Spinal cord (tissue), 10 donors: ENCODE measurements around the gene PDF. TPM values are rescaled to one million over a fixed set of nuclear protein-coding genes. Genes with fewer than 3 reads are reported as not detected.
"Not testable (repeated sequence)": the region's sequence is repeated elsewhere in the genome, so short reads cannot be mapped to it uniquely, and the experiment has no call there.

Source experiments
- DNase-seq, 6 donors: peaks; one replicate each; pipeline versions ENCODE4 v3.0.0 to v3.0.0-alpha.2; 2013 to 2015; ENCODE audit warnings: low spot score in 6 of 6, low read depth in 4 of 6
- H3K27ac ChIP-seq: one replicate; pipeline ENCODE4 v1.5.1; 2013; ENCODE audit warnings: low read depth, low read length, control low read depth
- H3K27me3 ChIP-seq: one replicate; pipeline ENCODE4 v1.6.1; 2013; ENCODE audit warnings: low read length; ENCODE audit not compliant: control insufficient read depth, insufficient read depth
- H3K36me3 ChIP-seq: one replicate; pipeline ENCODE4 v1.6.1; 2013; ENCODE audit warnings: low read length; ENCODE audit not compliant: control insufficient read depth, insufficient read depth
- H3K4me1 ChIP-seq: one replicate; pipeline ENCODE4 v1.6.1; 2013; ENCODE audit warnings: low read length; ENCODE audit not compliant: control insufficient read depth, insufficient read depth
- H3K4me3 ChIP-seq: one replicate; pipeline ENCODE4 v1.5.1; 2013; ENCODE audit warnings: low read depth, low read length, control low read depth
- H3K9me3 ChIP-seq: one replicate; pipeline ENCODE4 v1.6.1; 2013; ENCODE audit warnings: low read length; ENCODE audit not compliant: control insufficient read depth, insufficient read depth
- WGBS: methylation state at CpG from one replicate; pipeline ENCODE4 v1.1.5; 2013; ENCODE audit warnings: missing lambda C conversion rate; ENCODE audit not compliant: insufficient coverage; 5-methylcytosine and 5-hydroxymethylcytosine counted together
- polyA plus RNA-seq, 2 donors: library from polyadenylated mRNA; unstranded; fragments of 120-200 nt; gene quantifications; one replicate each; pipeline ENCODE4 v1.2.1, GENCODE V29; 2013; ENCODE audit not compliant: insufficient read length in 2 of 2
- total RNA-seq, 2 donors: library from RNA; depleted of rRNA in 1 of 2; stranded (reverse); fragments of 120-200 nt in 1 of 2; fragments of >200 nt in 1 of 2; gene quantifications; one replicate each; pipeline versions ENCODE4 v1.2.3 to v1.2.4, GENCODE V29; 2013 to 2014
- donor health status: healthy.

The PDF gene
- total and polyA plus RNA-seq, 4 donors = 4.1 to 9.4 (median 7.2) TPM

GRCh38 chr16:69365901-69366300 lies 35.5 kb upstream of the PDF start:
- Histone ChIP-seq H3K36me3 (peaks cover 70% of the 10 kb centered on the region), H3K4me1 (no peaks in the 10 kb centered on the region), H3K9me3 (no peaks in the 10 kb centered on the region), H3K27ac (no peak overlapping the region), H3K27me3 (no peaks in the 10 kb centered on the region), H3K4me3 (no peak overlapping the region)
- DNase-seq = no peak
- WGBS = 100% methylated on average over 1 of the region's 2 CpGs

GRCh38 chr16:69364088-69364487 lies 33.7 kb upstream of the PDF start:
- no peak for DNase-seq
- no CpG with 5 or more reads among the region's 2 CpGs for WGBS
- Histone ChIP-seq H3K27ac (no peak overlapping the region), H3K4me3 (no peak overlapping the region), H3K4me1 (no peaks in the 10 kb centered on the region), H3K36me3 (peaks cover 67% of the 10 kb centered on the region), H3K27me3 (no peaks in the 10 kb centered on the region), H3K9me3 (no peaks in the 10 kb centered on the region)

- Histone ChIP-seq H3K4me1 (no peaks in the 10 kb centered on the region), H3K36me3 (peaks cover 62% of the 10 kb centered on the region), H3K27ac (no peak overlapping the region), H3K4me3 (no peak overlapping the region), H3K27me3 (no peaks in the 10 kb centered on the region), H3K9me3 (no peaks in the 10 kb centered on the region)
- no peak for DNase-seq
- WGBS = 98% methylated on average over 5 of the region's 5 CpGs
These were observed 32.9 kb upstream of the PDF start for GRCh38 chr16:69363281-69363717.

DNA sequence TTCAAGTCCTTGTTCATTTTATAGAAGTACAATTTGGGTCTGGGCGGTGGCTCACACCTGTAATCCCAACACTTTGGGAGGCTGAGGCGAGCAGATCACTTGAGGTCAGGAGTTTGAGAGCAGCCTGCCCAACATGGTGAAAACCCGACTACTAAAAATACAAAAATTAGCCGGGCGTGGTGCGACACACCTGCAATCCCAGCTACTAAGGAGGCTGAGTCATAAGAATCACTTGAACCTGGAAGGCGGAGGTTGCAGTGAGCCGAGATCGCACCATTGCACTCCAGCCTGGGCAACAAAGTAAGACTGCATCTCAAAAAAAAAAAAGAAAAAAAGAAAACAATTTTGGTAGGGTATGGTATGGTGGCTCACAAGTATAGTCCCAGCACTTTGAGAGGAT lies 29.7 kb upstream of the PDF start:
- H3K36me3 ChIP-seq = peaks cover 46% of the 10 kb centered on the region
- WGBS = 97% methylated on average over 6 of the region's 9 CpGs
- not testable (repeated sequence) for H3K27ac ChIP-seq, H3K27me3 ChIP-seq, H3K4me1 ChIP-seq, H3K4me3 ChIP-seq, DNase-seq, H3K9me3 ChIP-seq

DNA sequence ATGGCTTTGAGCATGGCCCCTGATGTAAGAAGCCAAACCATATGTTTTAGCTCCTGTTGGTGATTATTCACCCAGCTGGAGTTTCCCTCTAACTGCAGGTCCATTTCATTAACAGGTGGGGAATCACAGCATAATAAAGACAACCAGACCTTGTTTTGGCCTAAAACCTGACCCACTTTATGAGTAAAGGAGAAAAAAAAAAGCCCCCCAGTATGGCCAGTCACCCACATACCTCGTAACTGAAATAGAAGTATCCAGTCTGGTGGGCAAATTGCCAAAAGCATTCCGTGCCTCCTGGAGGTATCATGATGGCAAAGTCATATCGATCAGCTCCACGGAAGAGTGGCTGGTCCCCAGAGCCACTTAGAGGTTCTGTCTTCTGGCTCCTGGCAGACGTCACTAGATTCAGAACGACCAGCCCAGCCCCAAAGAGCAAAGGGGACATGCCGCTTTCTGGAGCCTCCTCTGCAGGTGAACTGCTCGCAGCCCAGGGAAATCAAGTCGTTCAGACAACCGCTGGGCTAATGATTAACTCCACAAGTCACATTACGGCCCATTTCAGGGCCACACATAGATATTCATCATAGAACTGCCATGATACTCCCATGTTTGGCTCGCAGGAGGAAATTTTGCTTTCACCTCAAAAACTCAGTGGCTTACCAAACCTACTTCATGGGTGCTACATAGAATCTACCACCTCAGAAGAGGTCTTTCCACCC lies 21.1 kb upstream of the PDF start, which contains the start of gene TMED6:
Gene TMED6 (minus strand): TSS at position 478 of the 719 bp plus-strand sequence. CDS start 33 bp downstream, at position 445.
- Histone ChIP-seq H3K4me1 (no peaks in the 10 kb centered on the region), H3K27me3 (no peaks in the 10 kb centered on the region), H3K27ac (no peak within 1 kb of the TSS), H3K36me3 (peaks cover 22% of the 10 kb centered on the region), H3K9me3 (no peaks in the 10 kb centered on the region), H3K4me3 (no peak within 1 kb of the TSS)
- 55% methylated on average over 10 of the region's 12 CpGs for whole genome bisulfite sequencing
- DNase-seq = peak in 1 of 6 donors; percentile 6

DNA sequence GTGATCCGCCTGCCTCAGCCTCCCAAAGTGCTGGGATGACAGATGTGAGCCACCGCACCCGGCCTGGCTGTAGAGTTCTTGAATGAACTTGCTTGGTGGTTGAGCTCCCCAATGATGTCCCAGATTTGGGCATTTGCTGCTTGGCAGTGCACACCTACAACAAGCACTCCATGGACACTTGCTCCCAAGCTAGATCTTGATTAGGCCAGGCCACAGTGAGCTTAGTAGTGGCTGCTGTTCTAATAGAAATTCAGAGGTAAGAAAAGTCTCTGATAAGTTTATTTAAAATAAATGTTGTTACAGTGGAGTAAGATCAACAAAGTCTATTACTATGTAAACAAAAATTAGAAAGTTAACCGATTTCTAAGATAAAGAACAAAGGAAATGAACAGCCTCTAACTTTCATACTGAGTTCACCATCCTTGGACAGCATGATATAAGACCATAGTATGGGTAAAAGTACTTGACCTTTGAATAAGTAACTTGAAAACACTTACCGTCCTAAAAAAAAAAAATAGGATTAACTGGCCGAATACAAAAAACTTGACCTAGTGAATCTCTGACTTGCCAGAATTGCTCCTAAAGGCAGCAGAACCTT lies 20.2 kb upstream of the PDF start:
- Histone ChIP-seq H3K36me3 (peaks cover 20% of the 10 kb centered on the region), H3K4me3 (no peak overlapping the region), H3K27ac (no peak overlapping the region), H3K9me3 (no peaks in the 10 kb centered on the region), H3K27me3 (no peaks in the 10 kb centered on the region), H3K4me1 (no peaks in the 10 kb centered on the region)
- WGBS = 100% methylated on average over 1 of the region's 6 CpGs
- DNase-seq = no peak

GRCh38 chr16:69349536-69349935 lies 19.1 kb upstream of the PDF start:
- Histone ChIP-seq H3K4me3 (no peak overlapping the region), H3K27ac (no peak overlapping the region), H3K36me3 (peaks cover 18% of the 10 kb centered on the region), H3K4me1 (no peaks in the 10 kb centered on the region), H3K27me3 (no peaks in the 10 kb centered on the region), H3K9me3 (no peaks in the 10 kb centered on the region)
- DNase-seq = no peak
- WGBS = 75% methylated on average over 7 of the region's 10 CpGs

DNA sequence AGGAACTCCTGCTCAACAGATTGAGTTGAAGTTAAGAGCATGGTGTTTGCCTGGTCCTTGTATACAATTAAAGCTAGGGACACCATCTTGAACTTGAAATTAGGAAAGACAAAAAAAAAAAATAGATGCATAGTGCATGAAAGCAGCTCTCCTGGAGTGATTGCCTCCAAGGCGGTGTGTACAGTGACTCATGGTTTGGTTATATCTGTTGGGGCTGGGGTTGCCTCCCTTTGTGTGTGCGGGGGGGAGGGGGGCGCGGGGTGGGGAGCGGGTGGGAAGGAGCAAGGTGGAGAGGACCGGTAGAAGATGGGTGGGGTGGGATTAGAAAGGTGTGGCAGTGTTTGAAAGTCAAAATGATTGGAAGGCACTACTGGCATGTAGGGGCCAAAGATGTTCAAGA lies 17.8 kb upstream of the PDF start:
- 93% methylated on average over 6 of the region's 6 CpGs for WGBS
- H3K27ac ChIP-seq = no peak overlapping the region
- H3K4me1 ChIP-seq = no peaks in the 10 kb centered on the region
- no peaks in the 10 kb centered on the region for H3K9me3 ChIP-seq
- H3K36me3 ChIP-seq = peaks cover 18% of the 10 kb centered on the region
- no peak for DNase-seq
- H3K4me3 ChIP-seq = no peak overlapping the region
- no peaks in the 10 kb centered on the region for H3K27me3 ChIP-seq

DNA sequence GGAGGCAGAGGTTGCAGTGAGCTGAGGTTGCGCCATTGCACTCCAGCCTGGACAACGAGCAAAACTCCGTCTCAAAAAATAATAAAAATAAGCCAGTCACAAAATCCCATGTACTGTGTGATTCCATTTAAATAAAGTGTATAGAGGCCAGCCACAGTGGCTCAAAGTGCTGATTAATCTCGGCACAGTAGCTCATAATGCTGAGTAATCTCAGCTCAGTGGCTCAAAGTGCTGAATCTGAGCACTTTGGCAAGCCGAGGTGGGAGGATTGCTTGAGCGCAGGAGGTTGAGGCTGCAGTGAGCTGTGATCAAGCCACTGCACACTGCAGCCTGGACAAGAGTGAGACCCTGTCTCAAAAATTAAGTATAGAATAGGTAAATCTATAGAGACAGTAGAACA lies 16.3 kb upstream of the PDF start:
- 90% methylated on average over 3 of the region's 6 CpGs for WGBS
- H3K27ac ChIP-seq = no peak overlapping the region
- H3K4me3 ChIP-seq = no peak overlapping the region

GRCh38 chr16:69345923-69346322 lies 15.5 kb upstream of the PDF start:
- no peak overlapping the region for H3K27ac ChIP-seq
- DNase-seq = no peak
- no peaks in the 10 kb centered on the region for H3K27me3 ChIP-seq
- H3K9me3 ChIP-seq = no peaks in the 10 kb centered on the region
- peaks cover 15% of the 10 kb centered on the region for H3K36me3 ChIP-seq
- WGBS = 100% methylated on average over 1 of the region's 4 CpGs
- no peaks in the 10 kb centered on the region for H3K4me1 ChIP-seq
- no peak overlapping the region for H3K4me3 ChIP-seq

More for the DNA sequence above, 16.3 kb upstream of the PDF start:
- no peaks in the 10 kb centered on the region for H3K4me1 ChIP-seq
- peaks cover 15% of the 10 kb centered on the region for H3K36me3 ChIP-seq
- no peaks in the 10 kb centered on the region for H3K27me3 ChIP-seq
- H3K9me3 ChIP-seq = no peaks in the 10 kb centered on the region
- no peak for DNase-seq
